Measurements from ENCODE around the gene WDR59. TPM values are rescaled to one million over a fixed set of nuclear protein-coding genes. Genes with fewer than 3 reads are reported as not detected.
"Not testable (repeated sequence)": the region's sequence is repeated elsewhere in the genome, so short reads cannot be mapped to it uniquely, and the experiment has no call there.

WDR59 gene
- total RNA-seq, 1 experiment from 2014 or later: 22.1 TPM

DNA sequence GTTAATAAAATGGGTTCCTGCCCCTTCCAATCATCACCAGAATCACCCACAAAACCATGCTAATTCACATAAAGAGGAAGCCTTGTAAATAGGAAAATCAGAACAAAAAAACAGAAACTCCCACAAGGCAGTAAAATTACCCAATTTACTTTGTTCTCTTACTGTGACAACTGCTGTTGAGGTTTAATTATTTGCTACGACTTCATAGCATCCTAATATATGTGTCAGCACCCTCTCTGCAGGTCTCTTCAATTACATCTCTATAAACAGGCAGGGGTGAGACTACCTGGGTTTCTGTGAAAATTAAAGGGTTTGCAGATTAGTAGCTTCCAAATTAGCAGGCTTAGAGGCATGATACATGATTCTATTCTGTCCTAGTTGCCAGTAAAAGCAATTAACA lies 2.7 kb downstream of the WDR59 start:
- no peak for DNase-seq (ENCODE audit: low read depth)

- DNase-seq (ENCODE audit: low read depth): no peak
Measured at GRCh38 chr16:74975591-74975990, 9.3 kb downstream of the WDR59 start.

- no peak for DNase-seq (ENCODE audit: low read depth)
Measured at GRCh38 chr16:74973304-74973703, 11.6 kb downstream of the WDR59 start.

- no peak for DNase-seq (ENCODE audit: low read depth)
Measured at GRCh38 chr16:74954763-74955162, 30.2 kb downstream of the WDR59 start.

- no peak for DNase-seq (ENCODE audit: low read depth)
Measured at GRCh38 chr16:74951681-74952080, 33.2 kb downstream of the WDR59 start.

- no peak for DNase-seq (ENCODE audit: low read depth)
Measured at GRCh38 chr16:74951206-74951605, 33.7 kb downstream of the WDR59 start.

- no peak for DNase-seq (ENCODE audit: low read depth)
Measured at GRCh38 chr16:74950511-74950910, 34.4 kb downstream of the WDR59 start.

GRCh38 chr16:74949309-74949708 lies 35.6 kb downstream of the WDR59 start:
- DNase-seq (ENCODE audit: low read depth): no peak

- DNase-seq (ENCODE audit: low read depth): no peak
Measured at GRCh38 chr16:74944466-74944865, 40.5 kb downstream of the WDR59 start.

DNA sequence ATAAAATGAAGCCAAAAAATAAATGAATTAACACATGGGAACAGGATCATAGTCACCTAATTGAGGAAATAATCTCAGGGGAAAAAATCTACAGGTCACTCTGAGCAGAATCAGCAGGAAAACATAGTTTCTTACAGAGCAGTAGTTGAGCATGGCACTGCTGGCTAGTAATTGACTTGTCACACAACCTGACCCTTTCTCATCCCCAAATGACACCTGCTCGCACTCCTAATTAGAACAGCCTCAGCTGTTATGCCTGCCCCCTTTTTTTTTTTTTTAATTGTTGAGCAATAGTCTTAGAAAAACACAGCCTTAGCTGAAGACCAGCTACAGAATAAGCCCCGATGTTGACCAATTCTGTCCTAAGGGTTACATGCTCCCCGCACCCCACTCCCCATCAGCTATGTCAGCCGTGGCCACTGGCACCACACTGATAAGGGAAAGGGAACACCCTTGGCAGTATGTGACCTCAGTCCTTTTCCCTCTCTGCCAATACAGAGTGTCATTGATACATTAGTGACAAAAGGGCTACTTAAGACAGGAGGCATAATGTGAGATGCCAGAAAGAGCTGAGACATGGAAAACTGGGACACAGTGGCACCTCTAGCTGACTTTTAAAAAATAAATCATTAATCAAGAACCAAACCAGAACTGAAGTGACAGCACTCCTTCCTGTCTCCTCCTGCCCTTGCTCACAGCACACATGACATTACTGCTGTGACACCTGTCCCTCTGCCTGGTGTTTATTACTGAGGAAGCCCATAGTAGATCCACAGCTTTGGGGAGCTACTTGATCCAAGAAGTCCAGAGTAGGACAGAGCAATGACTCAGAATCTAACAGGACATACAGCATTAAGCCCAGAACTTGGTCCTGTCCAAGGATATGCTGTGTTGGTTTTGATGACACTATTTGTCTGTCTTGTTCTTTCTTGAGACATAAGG lies 41.7 kb downstream of the WDR59 start:
- DNase-seq (ENCODE audit: low read depth): no peak

- DNase-seq (ENCODE audit: low read depth): no peak
Measured at GRCh38 chr16:74942566-74942965, 42.4 kb downstream of the WDR59 start.

DNA sequence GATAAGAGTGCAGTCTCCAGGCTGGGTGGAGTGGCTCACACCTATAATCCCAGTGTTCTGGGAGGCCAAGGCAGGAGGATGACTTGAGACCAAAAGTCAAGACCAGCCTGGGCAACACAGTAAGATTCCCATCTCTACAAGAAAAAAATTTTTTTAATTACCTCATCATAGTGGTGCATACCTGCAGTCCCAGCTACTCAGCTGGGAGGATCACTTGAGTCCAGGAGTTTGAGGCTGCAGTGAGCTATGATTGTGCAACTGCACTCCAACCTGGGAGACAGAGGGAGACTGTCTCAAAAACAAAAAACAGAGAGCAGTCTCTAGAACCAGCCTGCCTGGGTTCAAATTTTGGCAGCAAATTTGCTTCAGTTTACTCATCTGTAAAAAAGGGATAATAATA lies 45.2 kb downstream of the WDR59 start:
- DNase-seq (ENCODE audit: low read depth): no peak

DNA sequence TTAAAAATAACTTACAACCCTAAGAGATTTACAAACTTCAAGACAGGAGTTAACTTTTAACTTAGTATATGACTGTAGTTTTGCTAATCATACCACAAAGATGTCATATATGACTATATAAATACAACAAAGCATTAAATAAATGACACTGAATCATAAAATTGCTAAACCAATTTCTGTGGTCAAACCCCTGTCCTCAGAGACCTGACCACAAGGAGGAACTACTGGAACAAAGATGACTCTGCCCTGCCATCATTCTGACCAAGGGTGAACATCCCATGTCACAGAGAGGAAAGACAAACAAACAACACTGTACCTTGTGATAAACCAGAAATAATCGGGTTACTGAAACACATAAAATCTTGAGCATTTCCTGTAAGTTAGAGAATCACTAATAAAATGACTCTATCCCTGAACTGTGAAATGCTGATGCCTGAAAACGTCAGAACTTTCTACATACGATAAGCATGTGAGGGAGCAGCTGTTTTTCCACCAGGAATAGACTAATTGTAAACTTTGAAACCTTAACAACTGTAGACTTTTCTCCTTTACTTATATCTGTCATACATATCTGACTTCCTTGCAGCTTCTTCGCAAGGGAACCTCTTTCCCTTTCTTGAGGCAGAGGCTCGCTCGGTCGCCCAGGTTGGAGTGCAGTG lies 47.9 kb downstream of the WDR59 start:
- peak; percentile 21 for DNase-seq (ENCODE audit: low read depth)

DNA sequence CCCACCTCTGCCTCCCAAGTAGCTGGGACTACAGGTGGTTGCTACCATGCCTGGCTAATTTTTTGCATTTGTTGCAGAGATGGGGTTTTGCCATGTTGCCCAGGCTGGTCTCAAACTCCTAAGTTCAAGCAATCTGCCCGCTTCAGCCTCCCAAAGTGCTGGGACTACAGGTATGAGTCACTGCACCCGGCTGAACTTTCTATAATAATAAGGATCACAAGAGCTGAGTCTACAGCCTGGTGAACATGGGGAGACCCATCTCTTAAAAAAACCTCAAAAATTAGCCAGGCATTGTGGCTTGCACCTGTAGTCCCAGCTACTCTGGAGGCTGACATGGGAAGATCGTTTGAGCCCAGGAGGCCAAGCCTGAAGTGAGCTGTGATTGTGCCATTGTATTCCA lies 53.5 kb downstream of the WDR59 start:
- DNase-seq (ENCODE audit: low read depth): no peak

DNA sequence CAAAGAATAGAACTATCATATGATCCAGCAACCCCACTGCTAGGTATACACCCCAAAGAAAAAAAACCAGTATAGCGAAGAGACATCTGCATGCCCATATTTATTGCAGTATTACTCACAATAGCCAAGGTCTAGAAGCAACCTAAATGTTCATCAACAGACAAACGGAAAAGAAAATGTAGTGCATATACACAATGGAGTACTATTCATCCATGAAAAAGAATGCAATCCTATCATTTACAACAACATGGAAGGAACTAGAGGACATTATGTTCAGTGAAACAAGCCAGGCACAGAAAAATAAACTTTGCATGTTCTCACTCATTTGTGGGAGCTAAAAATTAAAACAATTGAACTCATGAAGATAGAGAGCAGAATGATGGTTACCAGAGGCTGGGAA lies 55.3 kb downstream of the WDR59 start:
- no peak for DNase-seq (ENCODE audit: low read depth)

DNA sequence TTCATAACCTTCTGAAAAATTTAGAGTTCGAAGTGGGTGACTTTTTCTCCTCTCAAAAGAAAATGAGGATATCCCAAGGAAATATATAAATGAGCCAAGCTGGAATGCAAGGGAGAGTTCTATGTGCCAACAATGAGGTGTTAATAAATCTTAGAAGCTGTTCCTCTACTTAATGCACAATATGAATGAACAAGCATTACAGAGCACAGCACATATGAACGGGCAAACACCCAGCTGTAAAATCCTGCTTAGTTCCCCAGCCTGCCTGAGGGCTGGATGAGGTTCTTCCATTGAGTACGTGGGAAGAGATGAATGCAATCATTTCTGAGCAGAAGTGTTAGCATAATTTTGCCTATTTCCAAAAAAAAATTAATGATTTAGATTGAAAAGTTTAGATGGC lies 58.1 kb downstream of the WDR59 start:
- no peak for DNase-seq (ENCODE audit: low read depth)

- no peak for DNase-seq (ENCODE audit: low read depth)
Measured at GRCh38 chr16:74923766-74924460, 61.0 kb downstream of the WDR59 start.

DNA sequence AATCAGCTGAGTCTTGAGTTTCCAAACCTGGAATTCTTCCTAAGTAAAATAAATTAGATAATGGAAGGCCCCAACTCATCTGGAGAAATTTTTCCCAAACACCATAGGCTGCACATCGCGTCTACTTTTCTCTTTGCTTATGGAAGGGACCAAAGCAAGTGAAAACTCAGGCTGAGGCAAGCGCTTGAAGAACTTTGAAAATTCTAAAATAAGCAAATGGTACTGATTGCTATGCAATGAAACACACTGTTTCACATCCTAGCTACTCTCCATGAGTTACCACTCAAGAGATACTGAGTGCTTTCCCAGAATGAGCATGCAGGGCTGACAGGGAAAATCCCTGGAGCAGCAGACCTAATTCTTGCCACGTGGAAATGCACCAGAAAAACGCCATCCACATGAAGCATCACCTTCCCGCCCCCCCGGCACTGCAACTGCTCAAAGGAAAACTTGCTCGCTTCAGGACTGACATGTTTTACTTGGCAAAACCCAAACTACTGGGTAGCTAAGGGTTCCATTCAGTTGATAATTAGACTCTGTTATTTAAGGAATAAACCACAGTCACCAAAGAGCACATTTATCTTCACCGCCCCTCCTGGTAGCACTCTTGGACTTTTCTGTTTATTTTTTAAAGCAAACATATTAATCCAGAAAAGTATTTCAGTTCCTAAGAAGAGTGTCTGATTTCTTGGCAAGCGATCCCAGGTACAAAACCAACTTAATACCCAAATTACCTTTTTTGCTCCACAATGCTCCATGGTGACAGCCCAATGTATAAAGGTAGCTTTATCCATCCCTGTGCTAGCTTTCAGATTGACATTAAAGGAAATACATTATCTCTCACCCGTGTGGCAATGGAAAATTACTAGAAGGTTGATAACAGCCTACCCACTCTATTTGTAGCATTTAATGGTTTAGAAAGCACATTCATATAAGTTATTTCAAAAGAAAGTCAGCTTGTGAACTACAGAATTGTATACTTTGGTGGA lies 62.5 kb downstream of the WDR59 start:
- no peak for DNase-seq (ENCODE audit: low read depth)

GRCh38 chr16:74921051-74921450 lies 63.9 kb downstream of the WDR59 start:
- DNase-seq (ENCODE audit: low read depth): no peak

- DNase-seq (ENCODE audit: low read depth): no peak
Measured at GRCh38 chr16:74909665-74910064, 75.3 kb downstream of the WDR59 start.

GRCh38 chr16:74908759-74909158 lies 76.2 kb downstream of the WDR59 start:
- DNase-seq (ENCODE audit: low read depth): not testable (repeated sequence)

All from HT1080 (cell line).